ENCODE data around the gene RHO. TPM values are rescaled to one million over a fixed set of nuclear protein-coding genes. Genes with fewer than 3 reads are reported as not detected.
A peak's percentile ranks its signal among the peaks of the same experiment; 100 is the strongest.
"Not testable (repeated sequence)": the region's sequence is repeated elsewhere in the genome, so short reads cannot be mapped to it uniquely, and the experiment has no call there.

The RHO gene
- total RNA-seq, 1 experiment from 2014 or later: not detected

DNA sequence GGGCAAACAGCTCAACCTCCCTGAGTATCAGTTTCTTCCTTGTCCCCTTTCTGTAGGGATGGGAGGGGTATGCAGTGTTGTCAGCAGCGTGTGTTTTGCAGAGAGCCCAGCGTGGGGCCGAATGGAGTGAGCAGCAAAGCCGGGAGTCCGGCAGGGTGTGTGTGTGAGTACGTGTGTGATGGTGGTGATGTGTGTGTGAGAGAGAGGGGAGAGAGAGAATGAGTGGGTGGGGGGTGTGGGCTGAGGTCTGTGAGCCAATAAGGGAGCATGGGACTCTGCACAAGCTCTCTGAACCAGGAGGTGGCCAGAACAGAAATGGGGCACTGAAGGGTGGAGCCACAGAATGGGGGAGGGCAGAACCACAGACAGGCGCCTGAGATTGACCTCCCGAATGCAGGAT is 44.6 kb upstream of the RHO start:
- no peaks in the 10 kb centered on the region for H3K27me3 Mint-ChIP-seq (ENCODE audit: insufficient read depth, unreplicated experiment)
- no peak overlapping the region for H3K27ac Mint-ChIP-seq (ENCODE audit: low read depth, unreplicated experiment)
- peaks cover 20% of the 10 kb centered on the region for H3K36me3 Mint-ChIP-seq (ENCODE audit: insufficient read depth, unreplicated experiment)
- ChIA-PET CTCF (interaction anchor here (0.6 kb wide), 1 partner anchor 1994 kb away, joined by 4 read pairs; no protein-coding TSS in a partner anchor), POLR2A (interaction anchor here (1.7 to 4.8 kb wide), 2 partner anchors 27 to 43 kb away, joined by 5 to 25 read pairs; partner anchors contain the start of genes IFT122 and MBD4)
- no peak for DNase-seq (ENCODE audit: unreplicated experiment)
- peaks cover 55% of the 10 kb centered on the region for H3K4me1 Mint-ChIP-seq (ENCODE audit: insufficient read depth, unreplicated experiment)
- H3K9me3 Mint-ChIP-seq (ENCODE audit: unreplicated experiment): no peaks in the 10 kb centered on the region
- no peak overlapping the region for H3K4me3 Mint-ChIP-seq (ENCODE audit: unreplicated experiment)
- no TSS peak for BruUV-seq (replicated peaks)
- TF ChIP-seq, protein P1, sequence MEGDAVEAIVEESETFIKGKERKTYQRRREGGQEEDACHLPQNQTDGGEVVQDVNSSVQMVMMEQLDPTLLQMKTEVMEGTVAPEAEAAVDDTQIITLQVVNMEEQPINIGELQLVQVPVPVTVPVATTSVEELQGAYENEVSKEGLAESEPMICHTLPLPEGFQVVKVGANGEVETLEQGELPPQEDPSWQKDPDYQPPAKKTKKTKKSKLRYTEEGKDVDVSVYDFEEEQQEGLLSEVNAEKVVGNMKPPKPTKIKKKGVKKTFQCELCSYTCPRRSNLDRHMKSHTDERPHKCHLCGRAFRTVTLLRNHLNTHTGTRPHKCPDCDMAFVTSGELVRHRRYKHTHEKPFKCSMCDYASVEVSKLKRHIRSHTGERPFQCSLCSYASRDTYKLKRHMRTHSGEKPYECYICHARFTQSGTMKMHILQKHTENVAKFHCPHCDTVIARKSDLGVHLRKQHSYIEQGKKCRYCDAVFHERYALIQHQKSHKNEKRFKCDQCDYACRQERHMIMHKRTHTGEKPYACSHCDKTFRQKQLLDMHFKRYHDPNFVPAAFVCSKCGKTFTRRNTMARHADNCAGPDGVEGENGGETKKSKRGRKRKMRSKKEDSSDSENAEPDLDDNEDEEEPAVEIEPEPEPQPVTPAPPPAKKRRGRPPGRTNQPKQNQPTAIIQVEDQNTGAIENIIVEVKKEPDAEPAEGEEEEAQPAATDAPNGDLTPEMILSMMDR (IDR thresholded peaks at IDR 0.05; ENCODE audit: unreplicated experiment): no peak
- intact Hi-C loops (cut with micrococcal nuclease): no loop called here

GRCh38 chr3:129485146-129485545 is 43.3 kb upstream of the RHO start:
- Mint-ChIP-seq H3K36me3 (ENCODE audit: insufficient read depth, unreplicated experiment) (peaks cover 20% of the 10 kb centered on the region), H3K4me3 (ENCODE audit: unreplicated experiment) (peak overlapping the region; percentile 35), H3K4me1 (ENCODE audit: insufficient read depth, unreplicated experiment) (peaks cover 57% of the 10 kb centered on the region)
- CTCF ChIA-PET: interaction anchor here (0.7 to 1.4 kb wide), 6 partner anchors 23 to 515 kb away, joined by 3 to 6 read pairs (median 4); no protein-coding TSS in a partner anchor
- intact Hi-C loops (cut with micrococcal nuclease): loop anchor here (5.0 kb wide), 1 partner anchor 103 kb away; no protein-coding TSS in a partner anchor
- not testable (repeated sequence) for H3K9me3 Mint-ChIP-seq (ENCODE audit: unreplicated experiment); H3K27me3 Mint-ChIP-seq (ENCODE audit: insufficient read depth, unreplicated experiment); H3K27ac Mint-ChIP-seq (ENCODE audit: low read depth, unreplicated experiment); DNase-seq (ENCODE audit: unreplicated experiment); BruUV-seq (replicated peaks)
- POLR2A ChIA-PET: interaction anchor here (0.5 to 3.4 kb wide), 7 partner anchors 13 to 409 kb away, joined by 3 to 75 read pairs (median 4); partner anchors contain the start of genes IFT122 and MBD4

DNA sequence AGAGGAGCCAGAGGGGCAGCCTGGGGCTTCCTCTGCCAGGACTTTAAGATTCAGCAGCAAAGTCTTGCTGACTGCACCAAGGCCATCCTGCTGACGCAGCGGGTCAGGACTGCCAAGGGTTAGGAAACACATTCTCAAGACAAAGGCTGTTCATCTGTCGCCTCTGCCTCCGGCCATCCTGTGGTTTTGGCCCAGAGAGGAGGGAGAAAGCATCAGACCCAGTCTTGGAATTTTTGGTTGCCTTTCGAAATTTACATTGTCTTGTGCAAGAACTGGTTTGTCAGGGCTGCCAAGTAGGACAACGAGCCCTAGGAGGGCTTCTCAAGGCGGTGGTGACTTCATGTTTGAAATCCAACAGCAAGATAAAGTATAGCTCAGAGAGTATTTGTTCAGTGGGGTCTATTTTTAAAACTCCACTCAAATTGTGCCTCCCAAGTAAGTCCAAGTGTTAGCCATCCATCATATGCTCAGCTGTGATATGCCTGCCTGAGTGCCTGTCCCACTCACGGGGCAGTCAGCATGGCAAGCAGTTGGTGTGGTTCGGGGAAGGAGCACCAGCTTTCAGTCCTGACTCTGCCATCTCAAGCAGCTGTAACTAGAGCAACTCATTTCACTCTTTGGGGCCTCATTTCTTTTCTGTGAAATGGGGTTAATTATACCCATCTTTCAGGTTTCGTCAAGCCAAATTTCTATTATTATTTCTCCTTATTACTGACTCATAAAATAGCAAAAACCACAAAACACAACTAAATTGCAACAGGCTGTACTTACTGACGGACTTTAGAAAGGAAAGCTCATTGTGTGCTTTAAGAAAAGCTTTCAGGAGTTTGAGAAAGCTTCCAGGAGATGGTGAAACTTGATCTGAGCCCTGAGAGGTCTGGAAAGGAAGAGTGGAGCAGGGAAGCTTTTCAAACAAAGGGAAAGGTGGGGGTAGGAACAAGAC is 42.4 kb upstream of the RHO start:
- POLR2A ChIA-PET: interaction anchor here (0.5 to 3.4 kb wide), 13 partner anchors 9 to 996 kb away, joined by 3 to 75 read pairs (median 4); partner anchors contain the start of genes IFT122 and MBD4
- Mint-ChIP-seq H3K27ac (ENCODE audit: low read depth, unreplicated experiment) (peak overlapping the region; percentile 79), H3K4me3 (ENCODE audit: unreplicated experiment) (peak overlapping the region; percentile 35), H3K9me3 (ENCODE audit: unreplicated experiment) (no peaks in the 10 kb centered on the region), H3K27me3 (ENCODE audit: insufficient read depth, unreplicated experiment) (no peaks in the 10 kb centered on the region), H3K4me1 (ENCODE audit: insufficient read depth, unreplicated experiment) (peaks cover 55% of the 10 kb centered on the region), H3K36me3 (ENCODE audit: insufficient read depth, unreplicated experiment) (peaks cover 24% of the 10 kb centered on the region)
- TF ChIP-seq, protein P1 (IDR thresholded peaks at IDR 0.05; ENCODE audit: unreplicated experiment): no peak
- BruUV-seq (replicated peaks): no TSS peak
- CTCF ChIA-PET: interaction anchor here (0.6 to 2.1 kb wide), 17 partner anchors 10 to 864 kb away, joined by 3 to 20 read pairs (median 4); no protein-coding TSS in a partner anchor
- intact Hi-C loops (cut with micrococcal nuclease): loop anchor here (1.0 to 5.0 kb wide), 3 partner anchors 45 to 104 kb away; partner anchors contain the start of gene IFT122
- peak; percentile 100 for DNase-seq (ENCODE audit: unreplicated experiment)

DNA sequence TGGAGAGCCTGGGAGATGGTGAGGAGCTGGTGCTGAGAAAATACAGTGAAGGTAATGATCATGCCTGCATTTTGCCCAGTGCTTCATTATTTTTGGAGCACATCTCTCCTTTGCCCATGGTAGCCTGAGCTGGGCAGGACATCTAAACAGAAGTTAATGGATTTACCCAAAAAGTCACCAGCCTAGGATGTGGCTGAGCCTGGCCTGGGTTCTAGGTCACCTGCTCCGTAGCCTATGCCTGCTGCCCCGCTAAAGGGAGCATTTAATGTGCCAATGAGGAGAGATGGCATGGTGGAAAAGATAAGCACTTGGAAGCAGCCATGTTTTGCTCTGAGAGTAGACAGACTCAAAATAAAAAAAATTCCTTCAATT is 41.8 kb upstream of the RHO start:
- DNase-seq (ENCODE audit: unreplicated experiment): no peak
- Mint-ChIP-seq H3K27ac (ENCODE audit: low read depth, unreplicated experiment) (peak overlapping the region; percentile 79), H3K27me3 (ENCODE audit: insufficient read depth, unreplicated experiment) (no peaks in the 10 kb centered on the region), H3K4me1 (ENCODE audit: insufficient read depth, unreplicated experiment) (peaks cover 49% of the 10 kb centered on the region), H3K4me3 (ENCODE audit: unreplicated experiment) (peak overlapping the region; percentile 35), H3K9me3 (ENCODE audit: unreplicated experiment) (no peaks in the 10 kb centered on the region), H3K36me3 (ENCODE audit: insufficient read depth, unreplicated experiment) (peaks cover 24% of the 10 kb centered on the region)
- BruUV-seq (replicated peaks): no TSS peak
- TF ChIP-seq, protein P1 (IDR thresholded peaks at IDR 0.05; ENCODE audit: unreplicated experiment): no peak
- ChIA-PET POLR2A (interaction anchor here (0.5 to 3.4 kb wide), 11 partner anchors 8 to 996 kb away, joined by 3 to 75 read pairs (median 4); partner anchors contain the start of genes IFT122 and MBD4), CTCF (interaction anchor here (0.6 to 2.1 kb wide), 14 partner anchors 11 to 865 kb away, joined by 3 to 20 read pairs (median 4); no protein-coding TSS in a partner anchor)
- intact Hi-C loops (cut with micrococcal nuclease): loop anchor here (1.0 to 5.0 kb wide), 3 partner anchors 46 to 104 kb away; partner anchors contain the start of gene IFT122
